SK-N-SH treated with all-trans-retinoic acid at 6 μM for 48 hours (cell line): ENCODE results near the gene EOLA1.
"Not testable (repeated sequence)": the region's sequence is repeated elsewhere in the genome, so short reads cannot be mapped to it uniquely, and the experiment has no call there.

Source experiments
- ARNTL ChIP-seq: fragments of 450-650 bp; formaldehyde crosslinking; IDR thresholded peaks from 2 replicates; pipeline ENCODE4 v1.5.0; 2020; ENCODE audit warnings: low read depth, mild to moderate bottlenecking, moderate library complexity, borderline replicate concordance
- BACH2 ChIP-seq: fragments of 250-450 bp; sonication (Bioruptor Pico); IDR thresholded peaks from 2 replicates; pipeline ENCODE4 v1.9.0; 2021; ENCODE audit warnings: mild to moderate bottlenecking, borderline replicate concordance
- ESRRG ChIP-seq: fragments of 250-450 bp; sonication (Bioruptor Pico); IDR thresholded peaks from 2 replicates; pipeline ENCODE4 v1.6.1; 2021; ENCODE audit warnings: mild to moderate bottlenecking
- OSR1 ChIP-seq: fragments of 250-450 bp; sonication (Bioruptor Pico); IDR thresholded peaks from 2 replicates; pipeline ENCODE4 v1.8.0; 2022; ENCODE audit warnings: moderate library complexity, mild to moderate bottlenecking, inconsistent platforms
- RARB ChIP-seq: fragments of 250-450 bp; sonication (Bioruptor Pico); IDR thresholded peaks from 2 replicates; pipeline ENCODE4 v1.8.0; 2021; ENCODE audit warnings: mild to moderate bottlenecking, moderate library complexity
- SNAI2 ChIP-seq: fragments of 250-450 bp; sonication (Bioruptor Pico); IDR thresholded peaks from 2 replicates; pipeline ENCODE4 v1.5.0; 2020; ENCODE audit warnings: mild to moderate bottlenecking, moderate library complexity
- TCF4 ChIP-seq: fragments of 250-450 bp; sonication (Bioruptor Pico); IDR thresholded peaks from 2 replicates; pipeline ENCODE4 v1.8.0; 2021; ENCODE audit warnings: mild to moderate bottlenecking, moderate library complexity, borderline replicate concordance
- ZFP30 ChIP-seq: fragments of 450-650 bp; formaldehyde crosslinking; IDR thresholded peaks from 2 replicates; pipeline ENCODE4 v1.5.0; 2022; ENCODE audit warnings: mild to moderate bottlenecking, moderate library complexity
- ZNF565 ChIP-seq: fragments of 450-650 bp; formaldehyde crosslinking; conservative IDR thresholded peaks from 2 replicates; pipeline ENCODE4 v1.5.0; 2020; ENCODE audit warnings: low read depth, mild to moderate bottlenecking, moderate library complexity
- ZNF70 ChIP-seq: fragments of 450-650 bp; formaldehyde crosslinking; IDR thresholded peaks from 2 replicates; pipeline ENCODE4 v1.5.0; 2020; ENCODE audit warnings: mild to moderate bottlenecking, moderate library complexity
- ZNF8 ChIP-seq: fragments of 450-650 bp; formaldehyde crosslinking; IDR thresholded peaks from 2 replicates; pipeline ENCODE4 v1.5.0; 2020; ENCODE audit warnings: mild to moderate bottlenecking, moderate library complexity
- TF ChIP-seq, protein P1 (sequence below): fragments of 250-450 bp; sonication (Bioruptor Pico); IDR thresholded peaks from 2 replicates; pipeline ENCODE4 v1.8.0; 2020; ENCODE audit warnings: mild to moderate bottlenecking, moderate library complexity, borderline replicate concordance
- TF ChIP-seq, protein P2 (sequence below): fragments of 250-450 bp; sonication (Bioruptor Pico); IDR thresholded peaks from 2 replicates; pipeline ENCODE4 v1.5.1; 2020; ENCODE audit warnings: low read depth, mild to moderate bottlenecking, moderate library complexity
- TF ChIP-seq, protein P3 (sequence below): fragments of 250-450 bp; sonication (Bioruptor Pico); IDR thresholded peaks from 2 replicates; pipeline ENCODE4 v1.5.0; 2020; ENCODE audit warnings: mild to moderate bottlenecking, moderate library complexity

DNA sequence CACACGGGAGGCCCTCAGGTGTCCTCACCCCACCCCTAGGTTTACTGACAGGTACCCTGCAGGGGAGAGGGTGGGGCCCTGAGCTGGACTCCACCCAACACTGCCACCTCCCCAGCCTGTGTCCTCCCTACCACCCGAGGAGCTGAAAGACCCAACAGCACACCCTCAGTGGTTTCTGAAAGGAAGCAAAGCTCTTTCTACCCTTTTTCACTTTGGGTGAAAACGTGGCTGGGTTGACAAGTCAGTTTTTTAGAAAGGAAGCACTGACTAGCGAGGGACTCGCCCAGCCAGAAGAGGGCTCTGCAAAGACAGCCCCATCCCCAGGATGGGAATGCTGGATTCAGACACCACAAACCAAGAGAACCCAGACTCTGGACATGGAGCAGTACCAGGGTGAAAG is 37.9 kb upstream of the EOLA1 start:
- TF ChIP-seq ZNF8 (CRISPR knock-in tag); ARNTL; ZNF70 (CRISPR knock-in tag); TCF4; SNAI2 (CRISPR knock-in tag); BACH2 (CRISPR knock-in tag); ZFP30 (CRISPR knock-in tag); ZNF565; RARB (CRISPR knock-in tag); OSR1 (CRISPR knock-in tag); ESRRG (CRISPR knock-in tag): not testable (repeated sequence)
- TF ChIP-seq, protein P1, sequence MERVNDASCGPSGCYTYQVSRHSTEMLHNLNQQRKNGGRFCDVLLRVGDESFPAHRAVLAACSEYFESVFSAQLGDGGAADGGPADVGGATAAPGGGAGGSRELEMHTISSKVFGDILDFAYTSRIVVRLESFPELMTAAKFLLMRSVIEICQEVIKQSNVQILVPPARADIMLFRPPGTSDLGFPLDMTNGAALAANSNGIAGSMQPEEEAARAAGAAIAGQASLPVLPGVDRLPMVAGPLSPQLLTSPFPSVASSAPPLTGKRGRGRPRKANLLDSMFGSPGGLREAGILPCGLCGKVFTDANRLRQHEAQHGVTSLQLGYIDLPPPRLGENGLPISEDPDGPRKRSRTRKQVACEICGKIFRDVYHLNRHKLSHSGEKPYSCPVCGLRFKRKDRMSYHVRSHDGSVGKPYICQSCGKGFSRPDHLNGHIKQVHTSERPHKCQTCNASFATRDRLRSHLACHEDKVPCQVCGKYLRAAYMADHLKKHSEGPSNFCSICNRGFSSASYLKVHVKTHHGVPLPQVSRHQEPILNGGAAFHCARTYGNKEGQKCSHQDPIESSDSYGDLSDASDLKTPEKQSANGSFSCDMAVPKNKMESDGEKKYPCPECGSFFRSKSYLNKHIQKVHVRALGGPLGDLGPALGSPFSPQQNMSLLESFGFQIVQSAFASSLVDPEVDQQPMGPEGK (CRISPR knock-in tag) = not testable (repeated sequence)
- TF ChIP-seq, protein P2, sequence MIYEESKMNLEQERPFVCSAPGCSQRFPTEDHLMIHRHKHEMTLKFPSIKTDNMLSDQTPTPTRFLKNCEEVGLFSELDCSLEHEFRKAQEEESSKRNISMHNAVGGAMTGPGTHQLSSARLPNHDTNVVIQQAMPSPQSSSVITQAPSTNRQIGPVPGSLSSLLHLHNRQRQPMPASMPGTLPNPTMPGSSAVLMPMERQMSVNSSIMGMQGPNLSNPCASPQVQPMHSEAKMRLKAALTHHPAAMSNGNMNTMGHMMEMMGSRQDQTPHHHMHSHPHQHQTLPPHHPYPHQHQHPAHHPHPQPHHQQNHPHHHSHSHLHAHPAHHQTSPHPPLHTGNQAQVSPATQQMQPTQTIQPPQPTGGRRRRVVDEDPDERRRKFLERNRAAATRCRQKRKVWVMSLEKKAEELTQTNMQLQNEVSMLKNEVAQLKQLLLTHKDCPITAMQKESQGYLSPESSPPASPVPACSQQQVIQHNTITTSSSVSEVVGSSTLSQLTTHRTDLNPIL (CRISPR knock-in tag) = not testable (repeated sequence)
- TF ChIP-seq, protein P3, sequence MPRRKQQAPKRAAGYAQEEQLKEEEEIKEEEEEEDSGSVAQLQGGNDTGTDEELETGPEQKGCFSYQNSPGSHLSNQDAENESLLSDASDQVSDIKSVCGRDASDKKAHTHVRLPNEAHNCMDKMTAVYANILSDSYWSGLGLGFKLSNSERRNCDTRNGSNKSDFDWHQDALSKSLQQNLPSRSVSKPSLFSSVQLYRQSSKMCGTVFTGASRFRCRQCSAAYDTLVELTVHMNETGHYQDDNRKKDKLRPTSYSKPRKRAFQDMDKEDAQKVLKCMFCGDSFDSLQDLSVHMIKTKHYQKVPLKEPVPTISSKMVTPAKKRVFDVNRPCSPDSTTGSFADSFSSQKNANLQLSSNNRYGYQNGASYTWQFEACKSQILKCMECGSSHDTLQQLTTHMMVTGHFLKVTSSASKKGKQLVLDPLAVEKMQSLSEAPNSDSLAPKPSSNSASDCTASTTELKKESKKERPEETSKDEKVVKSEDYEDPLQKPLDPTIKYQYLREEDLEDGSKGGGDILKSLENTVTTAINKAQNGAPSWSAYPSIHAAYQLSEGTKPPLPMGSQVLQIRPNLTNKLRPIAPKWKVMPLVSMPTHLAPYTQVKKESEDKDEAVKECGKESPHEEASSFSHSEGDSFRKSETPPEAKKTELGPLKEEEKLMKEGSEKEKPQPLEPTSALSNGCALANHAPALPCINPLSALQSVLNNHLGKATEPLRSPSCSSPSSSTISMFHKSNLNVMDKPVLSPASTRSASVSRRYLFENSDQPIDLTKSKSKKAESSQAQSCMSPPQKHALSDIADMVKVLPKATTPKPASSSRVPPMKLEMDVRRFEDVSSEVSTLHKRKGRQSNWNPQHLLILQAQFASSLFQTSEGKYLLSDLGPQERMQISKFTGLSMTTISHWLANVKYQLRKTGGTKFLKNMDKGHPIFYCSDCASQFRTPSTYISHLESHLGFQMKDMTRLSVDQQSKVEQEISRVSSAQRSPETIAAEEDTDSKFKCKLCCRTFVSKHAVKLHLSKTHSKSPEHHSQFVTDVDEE (CRISPR knock-in tag) = not testable (repeated sequence)
